Adrenal gland (tissue), 12 donors: ENCODE results near the gene WDR48. TPM values are rescaled to one million over a fixed set of nuclear protein-coding genes. Genes with fewer than 3 reads are reported as not detected.
A peak's percentile ranks its signal among the peaks of the same experiment; 100 is the strongest.

Experiments
- DNase-seq, 7 donors: peaks; one replicate each; pipeline ENCODE4 v3.0.0-alpha.2; 2019 to 2020
- H3K27ac ChIP-seq, 5 donors: fragments of 200-600 bp; sonication (generic) in 4 of 5; 1 replicate in 3 of 5; 2 replicates in 2 of 5; pipeline versions ENCODE4 v1.5.1 to v1.8.0; 2016 to 2020; ENCODE audit warnings: mild to moderate bottlenecking in 1 of 5
- H3K27me3 ChIP-seq: fragments of 200-600 bp; 2 replicates; pipeline ENCODE4 v1.8.0; 2021
- H3K36me3 ChIP-seq, 2 donors: fragments of 200-600 bp; replicated peaks in 1 of 2; 1 replicate in 1 of 2; 2 replicates in 1 of 2; pipeline versions ENCODE4 v1.5.1 to v1.8.0; 2018 to 2022
- H3K4me1 ChIP-seq, 2 donors: fragments of 200-600 bp; replicated peaks in 1 of 2; 1 replicate in 1 of 2; 2 replicates in 1 of 2; pipeline versions ENCODE4 v1.5.1 to v1.8.0; 2018 to 2021
- H3K4me3 ChIP-seq, 4 donors: fragments of 200-600 bp; sonication (generic) in 3 of 4; one replicate each; pipeline ENCODE4 v1.5.1; 2016 to 2018
- H3K9me3 ChIP-seq, 3 donors: fragments of 200-600 bp; sonication (generic) in 1 of 3; replicated peaks in 1 of 3; 1 replicate in 2 of 3; 2 replicates in 1 of 3; pipeline versions ENCODE4 v1.5.1 to v1.8.0; 2016 to 2021
- CTCF ChIP-seq, 6 experiments: fragments of 450-650 bp in 4 of 6; fragments of 200-600 bp in 2 of 6; sonication (generic) in 1 of 6; IDR thresholded peaks; 1 replicate in 5 of 6; 2 replicates in 1 of 6; pipeline versions ENCODE4 v1.5.1 to v1.8.0; 2016 to 2021; ENCODE audit warnings: antibody characterized with exemption in 6 of 6, mild to moderate bottlenecking in 2 of 6, moderate library complexity in 1 of 6
- POLR2A ChIP-seq, 2 donors: fragments of 450-650 bp; IDR thresholded peaks; one replicate each; pipeline ENCODE4 v1.6.1; 2017; ENCODE audit warnings: antibody characterized with exemption in 2 of 2, mild to moderate bottlenecking in 2 of 2, moderate library complexity in 1 of 2
- WGBS, 4 donors: extraction: QIAGEN DNeasy Blood & Tissue Kit in 2 of 4; methylation state at CpG; one replicate each; pipeline versions ENCODE4 v1.1.5 to v1.1.7; 2013 to 2017; 5-methylcytosine and 5-hydroxymethylcytosine counted together
- intact Hi-C, 2 donors: fragments of 100-400 bp; cut with DNase I; formaldehyde crosslinking; loops; one replicate each; pipeline versions ENCODE4 v1.14.1 to v1.15.0; 2022 to 2023
- polyA plus RNA-seq, 3 donors: library from polyadenylated mRNA; stranded (reverse); fragments of 200-250 nt in 2 of 3; fragments of 350-450 nt in 1 of 3; fragmentation: Illumina TruSeq in 1 of 3; extraction: RNeasy Lipid Tissue Mini Kit (QIAGEN cat#74804) in 1 of 3; gene quantifications; one replicate each; pipeline ENCODE4 v1.2.3, GENCODE V29; 2013 to 2014
- total RNA-seq, 9 donors: library from RNA; depleted of rRNA in 4 of 9; stranded (reverse); fragments of >200 nt in 4 of 9; fragments of 120-200 nt in 1 of 9; fragmentation: NEBNext Ultra II Directional in 1 of 9; extraction: Animal tissue kit (Norgen Biotek cat#: 25700) in 1 of 9; gene quantifications; one replicate each; pipeline versions ENCODE4 v1.1.0 to v1.2.4, GENCODE V29; 2013 to 2023
- donor health status: healthy with polysubstance abuse.
- donor health status: Bipolar disorder and iron deficiency.
- donor health status: DM: yes; HTN: yes; CAD: no.
- donor health status: DM: no; HTN: no; CAD: no.
- donor health status: DM: no; HTN: no; CAD: no.
- donor health status: DM: yes; HTN: yes; CAD: no.

Gene WDR48
- total and polyA plus RNA-seq, 12 donors: 15.4 to 57.1 (median 28.7) TPM

GRCh38 chr3:39100500-39100886, 48.7 kb downstream of the WDR48 start:
- WGBS, 4 donors: 88 to 100% (median 90%) methylated on average over 2 to 9 of the region's 9 CpGs
- Histone ChIP-seq H3K27ac (no peak overlapping the region), H3K27me3 (no peaks in the 10 kb centered on the region), H3K4me3 (no peak overlapping the region), H3K4me1 (peaks cover 0 to 9% of the 10 kb centered on the region in 2 donors), H3K36me3 (peaks cover 0 to 54% of the 10 kb centered on the region in 2 donors), H3K9me3 (no peaks in the 10 kb centered on the region)
- DNase-seq: peak in 1 of 7 donors; percentile 43
- intact Hi-C loops: loop anchor here in 1 of 2 donors (10.0 kb wide), 1 partner anchor 284 kb away; the partner anchor contains the start of gene SLC25A38
- TF ChIP-seq POLR2A (IDR thresholded peaks at IDR 0.05): no peak
- no peak for TF ChIP-seq CTCF (IDR thresholded peaks at IDR 0.05)

GRCh38 chr3:39101022-39101689, 49.3 kb downstream of the WDR48 start:
- intact Hi-C loops: loop anchor here in 1 of 2 donors (10.0 kb wide), 1 partner anchor 284 kb away; the partner anchor contains the start of gene SLC25A38
- DNase-seq: peak in 5 of 7 donors; percentile 35 to 64 (median 47)
- Histone ChIP-seq H3K4me3 (no peak overlapping the region), H3K27me3 (no peaks in the 10 kb centered on the region), H3K27ac (no peak overlapping the region), H3K9me3 (no peaks in the 10 kb centered on the region), H3K4me1 (peaks cover 0 to 16% of the 10 kb centered on the region in 2 donors), H3K36me3 (peaks cover 0 to 47% of the 10 kb centered on the region in 2 donors)
- TF ChIP-seq POLR2A (IDR thresholded peaks at IDR 0.05) (no peak), CTCF (IDR thresholded peaks at IDR 0.05) (peak; percentile 33 to 63 (median 54))
- 83 to 85% (median 83%) methylated on average over 5 of the region's 5 CpGs for WGBS, 4 donors

DNA sequence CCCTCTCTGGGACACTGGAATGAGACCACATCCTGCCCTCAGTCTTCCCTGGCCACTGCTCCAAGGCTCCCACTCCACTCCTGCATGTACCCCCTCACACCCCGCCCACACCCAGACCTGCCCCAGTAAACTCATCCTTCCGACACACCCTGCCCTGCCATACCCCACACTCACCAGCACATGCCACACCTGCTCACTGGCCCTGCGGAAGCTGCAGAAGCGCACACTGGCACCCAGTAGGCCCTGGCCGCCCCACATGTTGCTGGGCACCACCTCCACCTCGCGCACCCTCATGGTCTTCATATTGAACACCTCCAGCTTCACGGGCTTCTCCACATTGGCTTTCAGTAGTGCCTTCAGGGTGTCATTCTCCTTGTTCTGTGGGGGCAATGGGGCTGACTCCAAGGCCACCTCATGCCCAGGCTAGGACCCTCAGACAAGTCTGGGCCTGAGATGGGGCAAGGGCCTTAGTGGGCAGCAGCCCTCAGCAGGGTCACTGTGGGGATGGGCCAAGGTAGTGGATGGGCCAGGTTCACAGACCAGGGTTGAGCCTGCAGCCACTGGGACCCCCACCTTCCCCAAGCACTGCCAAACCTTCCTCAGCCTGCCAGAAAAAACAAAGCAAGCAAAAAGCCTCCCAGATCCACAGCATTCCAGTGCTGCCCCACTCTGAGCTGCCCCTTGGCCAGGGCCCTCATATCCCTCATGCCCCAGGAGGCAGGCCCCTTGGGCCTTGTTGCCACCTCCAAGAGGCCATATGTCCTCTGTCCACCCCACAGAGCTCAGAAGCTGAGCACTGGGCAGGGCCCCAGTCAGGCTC, 50.9 kb downstream of the WDR48 start:
- Histone ChIP-seq H3K27me3 (no peaks in the 10 kb centered on the region), H3K36me3 (peaks cover 0 to 32% of the 10 kb centered on the region in 2 donors), H3K27ac (no peak overlapping the region), H3K9me3 (no peaks in the 10 kb centered on the region), H3K4me3 (no peak overlapping the region), H3K4me1 (peaks cover 0 to 21% of the 10 kb centered on the region in 2 donors)
- 94 to 100% (median 97%) methylated on average over 8 of the region's 8 CpGs for WGBS, 4 donors
- intact Hi-C loops: loop anchor here in 1 of 2 donors (10.0 kb wide), 1 partner anchor 282 kb away; the partner anchor contains the start of gene SLC25A38
- TF ChIP-seq POLR2A (IDR thresholded peaks at IDR 0.05): no peak
- TF ChIP-seq CTCF (IDR thresholded peaks at IDR 0.05): no peak
- DNase-seq: peak in 1 of 7 donors; percentile 44

DNA sequence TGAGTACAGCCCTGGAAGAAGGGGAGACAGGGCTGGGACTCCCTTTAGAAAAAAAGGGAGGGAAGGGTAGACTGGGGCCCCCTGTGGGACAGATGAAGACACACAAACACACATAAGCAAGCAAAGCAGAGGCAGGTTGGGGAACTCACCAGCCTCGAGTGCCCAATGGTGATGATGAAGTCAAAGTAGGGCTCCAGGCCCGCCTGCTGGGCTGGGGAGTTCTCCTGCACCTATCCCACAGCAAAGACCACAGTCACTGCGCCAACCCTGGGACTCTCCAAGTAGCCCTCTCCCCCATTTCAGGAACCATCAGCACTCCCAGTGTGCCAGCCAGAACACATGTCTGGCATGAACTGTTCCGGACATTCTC, 51.5 kb downstream of the WDR48 start:
- Histone ChIP-seq H3K4me3 (no peak overlapping the region), H3K9me3 (no peaks in the 10 kb centered on the region), H3K27me3 (no peaks in the 10 kb centered on the region), H3K27ac (peak overlapping the region in 1 of 5 donors; percentile 5), H3K36me3 (peaks cover 0 to 26% of the 10 kb centered on the region in 2 donors), H3K4me1 (peaks cover 3 to 26% of the 10 kb centered on the region in 2 donors)
- peak in 1 of 7 donors; percentile 49 for DNase-seq
- TF ChIP-seq CTCF (IDR thresholded peaks at IDR 0.05) (no peak), POLR2A (IDR thresholded peaks at IDR 0.05) (no peak)
- WGBS, 4 donors: 75 to 79% (median 76%) methylated on average over 3 to 4 of the region's 4 CpGs
- intact Hi-C loops: loop anchor here in 1 of 2 donors (10.0 kb wide), 1 partner anchor 281 kb away; the partner anchor contains the start of gene SLC25A38
